Cardiac atrium fibroblast (primary cell): ENCODE data around the gene TEX28. TPM values are rescaled to one million over a fixed set of nuclear protein-coding genes. Genes with fewer than 3 reads are reported as not detected.

ENCODE experiments used
- total RNA-seq: library from RNA; depleted of rRNA; stranded (reverse); fragments of >200 nt; gene quantifications from 2 replicates; pipeline ENCODE4 v1.2.3, GENCODE V29; 2015

TEX28 gene, protein sequence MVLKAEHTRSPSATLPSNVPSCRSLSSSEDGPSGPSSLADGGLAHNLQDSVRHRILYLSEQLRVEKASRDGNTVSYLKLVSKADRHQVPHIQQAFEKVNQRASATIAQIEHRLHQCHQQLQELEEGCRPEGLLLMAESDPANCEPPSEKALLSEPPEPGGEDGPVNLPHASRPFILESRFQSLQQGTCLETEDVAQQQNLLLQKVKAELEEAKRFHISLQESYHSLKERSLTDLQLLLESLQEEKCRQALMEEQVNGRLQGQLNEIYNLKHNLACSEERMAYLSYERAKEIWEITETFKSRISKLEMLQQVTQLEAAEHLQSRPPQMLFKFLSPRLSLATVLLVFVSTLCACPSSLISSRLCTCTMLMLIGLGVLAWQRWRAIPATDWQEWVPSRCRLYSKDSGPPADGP
- total RNA-seq, result not detected in 2 replicates

DNA sequence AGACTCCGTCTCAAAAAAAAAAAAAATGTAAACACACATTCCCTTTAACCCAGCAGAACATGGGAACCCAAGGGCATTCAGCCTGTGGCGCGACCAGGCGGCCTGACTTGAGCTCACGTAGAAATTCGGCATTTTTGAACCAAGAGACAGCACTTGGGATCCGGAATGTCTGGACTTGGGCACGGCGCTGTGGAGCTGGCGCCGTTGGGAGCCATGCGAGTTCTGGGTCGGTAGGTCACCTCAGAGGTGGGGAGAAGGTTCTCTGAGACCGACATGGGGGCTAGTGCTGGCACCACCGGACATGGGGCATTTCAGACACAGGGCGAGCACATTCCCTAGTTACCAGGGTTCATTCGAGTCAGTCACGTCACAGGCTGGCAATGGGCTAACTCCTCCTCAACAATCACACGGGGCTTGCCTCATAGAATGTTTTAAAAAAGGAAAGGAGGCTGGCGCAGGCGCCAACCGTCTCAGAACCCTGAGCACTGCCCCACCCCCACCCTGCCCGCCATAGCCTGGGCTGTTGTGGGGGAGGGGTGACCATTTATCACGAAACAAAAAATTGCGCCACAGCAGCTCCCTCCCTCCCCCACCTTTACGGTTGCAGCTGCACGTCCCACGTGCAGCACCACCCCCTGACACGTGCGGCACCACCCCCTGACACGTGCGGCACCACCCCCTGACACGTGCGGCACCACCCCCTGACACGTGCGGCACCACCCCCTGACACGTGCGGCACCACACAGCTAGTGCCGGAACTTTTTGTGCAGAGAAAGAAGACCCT is at the start of gene TEX28:
TSS of gene TEX28 (minus strand) at position 334 of the 784 bp plus-strand sequence. CDS start 3,007 bp downstream, outside the sequence.

DNA sequence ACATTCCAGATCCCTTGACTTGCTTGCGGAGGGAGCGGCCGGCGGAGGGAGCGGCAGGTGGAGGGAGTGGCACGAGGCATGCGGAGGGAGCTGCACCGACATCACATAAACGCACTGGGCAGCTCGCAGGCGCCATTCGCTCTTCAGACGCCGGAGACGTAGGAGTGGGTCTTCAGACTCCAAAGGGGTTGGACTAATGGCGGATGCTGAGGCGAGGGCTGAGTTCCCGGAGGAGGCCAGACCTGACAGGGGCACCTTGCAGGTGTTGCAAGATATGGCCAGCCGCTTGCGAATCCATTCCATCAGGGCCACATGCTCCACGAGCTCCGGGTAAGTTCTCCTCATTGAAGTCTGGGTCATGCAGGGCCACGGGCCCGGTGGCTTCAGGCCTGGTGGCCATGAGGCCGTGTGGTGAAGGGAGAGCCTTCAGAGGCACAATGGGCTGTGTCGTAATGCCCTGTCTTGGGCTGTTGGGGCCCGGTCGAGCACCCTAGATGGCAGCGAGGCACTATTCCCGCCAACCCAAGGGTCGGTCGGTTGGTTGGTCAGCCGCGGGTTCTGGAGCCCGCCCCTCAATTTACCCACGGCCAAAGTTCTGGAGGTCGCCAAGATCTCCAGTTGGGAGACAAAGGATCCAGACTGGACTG is 863 bp upstream of the TEX28 start, which contains the start of gene TKTL1:
TSS of gene TKTL1 (plus strand) at position 132 of the 647 bp plus-strand sequence. CDS start at position 197, 65 bp downstream.

DNA sequence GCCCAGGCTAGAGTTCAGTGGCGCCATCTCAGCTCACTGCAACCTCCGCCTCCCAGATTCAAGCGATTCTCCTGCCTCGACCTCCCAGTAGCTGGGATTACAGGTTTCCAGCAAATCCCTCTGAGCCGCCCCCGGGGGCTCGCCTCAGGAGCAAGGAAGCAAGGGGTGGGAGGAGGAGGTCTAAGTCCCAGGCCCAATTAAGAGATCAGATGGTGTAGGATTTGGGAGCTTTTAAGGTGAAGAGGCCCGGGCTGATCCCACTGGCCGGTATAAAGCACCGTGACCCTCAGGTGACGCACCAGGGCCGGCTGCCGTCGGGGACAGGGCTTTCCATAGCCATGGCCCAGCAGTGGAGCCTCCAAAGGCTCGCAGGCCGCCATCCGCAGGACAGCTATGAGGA is 37.6 kb downstream of the TEX28 start, which contains the start of gene OPN1MW3:
TSS of gene OPN1MW3 (plus strand) at position 301 of the 400 bp plus-strand sequence. CDS start at position 339, 38 bp downstream.

Other genes with a start within 250 kb of the TEX28 start
- 18.2 and 25.6 TPM in 2 replicates for gene MECP2, start 197.4 kb downstream of the TEX28 start, total RNA-seq
- gene OPN1LW, start 150.9 kb downstream of the TEX28 start, total RNA-seq, result not detected in 2 replicates
- not detected in 2 replicates for gene OPN1MW, start 112.5 kb downstream of the TEX28 start, total RNA-seq
- gene OPN1MW2, start 75.4 kb downstream of the TEX28 start, total RNA-seq, result not detected in 2 replicates
- gene OPN1MW3, start 37.5 kb downstream of the TEX28 start, total RNA-seq, result not detected in 2 replicates
- gene TKTL1, start 671 bp upstream of the TEX28 start, total RNA-seq, result not detected in 2 replicates
- gene FLNA, start 79.5 kb upstream of the TEX28 start, total RNA-seq, result 1,709 and 1,856 TPM in 2 replicates
- gene EMD, start 84.2 kb upstream of the TEX28 start, total RNA-seq, result 54.3 and 54.6 TPM in 2 replicates
- 8,491 and 9,302 TPM in 2 replicates for gene RPL10, start 103.3 kb upstream of the TEX28 start, total RNA-seq
- gene DNASE1L1, start 114.1 kb upstream of the TEX28 start, total RNA-seq, result 35.8 and 45.7 TPM in 2 replicates
- 19.1 and 28.9 TPM in 2 replicates for gene TAFAZZIN, start 116.4 kb upstream of the TEX28 start, total RNA-seq
- gene ATP6AP1, start 133.6 kb upstream of the TEX28 start, total RNA-seq, result 43.1 and 68.5 TPM in 2 replicates
- gene GDI1, start 142.0 kb upstream of the TEX28 start, total RNA-seq, result 131 TPM in 2 replicates
- 54.2 and 83.9 TPM in 2 replicates for gene FAM50A, start 149.0 kb upstream of the TEX28 start, total RNA-seq
- gene PLXNA3, start 163.2 kb upstream of the TEX28 start, total RNA-seq, result 16.4 and 27.9 TPM in 2 replicates
- gene LAGE3, start 184.2 kb upstream of the TEX28 start, total RNA-seq, result 37.9 and 38.1 TPM in 2 replicates
- gene UBL4A, start 191.5 kb upstream of the TEX28 start, total RNA-seq, result 29.8 and 54.5 TPM in 2 replicates
- 35.5 and 50.5 TPM in 2 replicates for gene SLC10A3, start 195.5 kb upstream of the TEX28 start, total RNA-seq
- gene FAM3A, start 221.1 kb upstream of the TEX28 start, total RNA-seq, result 43.1 and 44.9 TPM in 2 replicates